Measurements from ENCODE around the gene RBM6. TPM values are rescaled to one million over a fixed set of nuclear protein-coding genes. Genes with fewer than 3 reads are reported as not detected.
"Not testable (repeated sequence)": the region's sequence is repeated elsewhere in the genome, so short reads cannot be mapped to it uniquely, and the experiment has no call there.

The RBM6 gene
- polyA plus RNA-seq, 1 donor = 79.4 TPM

DNA sequence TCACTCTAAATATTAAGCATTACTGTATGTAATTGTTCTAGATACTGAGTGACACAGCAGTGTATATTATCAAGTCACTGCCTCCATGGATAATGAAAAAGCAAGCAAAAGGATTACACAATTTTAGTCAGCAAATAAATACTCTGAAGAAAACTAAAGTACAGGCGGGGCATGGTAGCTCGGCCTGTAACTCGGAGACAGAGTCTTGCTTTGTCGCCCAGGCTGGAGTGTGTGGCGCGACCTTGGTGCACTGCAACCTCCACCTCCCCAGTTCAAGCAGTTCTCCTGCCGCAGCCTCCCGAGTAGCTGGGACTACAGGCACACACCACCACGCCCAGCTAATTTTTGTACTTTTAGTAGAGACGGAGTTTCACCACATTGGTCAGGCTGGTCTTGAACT lies 32.7 kb downstream of the RBM6 start:
- DNase-seq (ENCODE audit: low read depth) = no peak

DNA sequence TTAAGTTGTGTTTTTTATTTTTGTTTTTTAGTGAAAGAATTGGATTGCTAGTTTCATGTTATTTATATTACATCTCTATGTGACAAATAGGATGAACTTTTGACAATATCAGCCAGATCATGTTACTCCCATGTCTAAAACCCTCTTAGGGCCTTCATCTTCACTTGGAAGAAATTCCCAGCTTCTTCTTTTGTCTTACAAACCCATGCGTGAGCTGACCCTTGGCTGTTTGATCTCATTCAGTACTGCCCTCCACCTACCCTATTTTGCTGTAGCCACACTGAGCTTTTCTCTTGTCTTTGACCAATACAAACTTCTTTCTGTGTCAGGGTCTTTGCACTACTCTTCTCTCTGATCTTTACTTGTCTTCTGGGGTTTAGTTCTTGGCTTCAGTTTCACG lies 37.0 kb downstream of the RBM6 start:
- DNase-seq (ENCODE audit: low read depth) = no peak

- DNase-seq (ENCODE audit: low read depth) = no peak
Observed at GRCh38 chr3:49984394-49984793, 44.4 kb downstream of the RBM6 start.

GRCh38 chr3:49992326-49992725 lies 52.4 kb downstream of the RBM6 start:
- DNase-seq (ENCODE audit: low read depth) = no peak

DNA sequence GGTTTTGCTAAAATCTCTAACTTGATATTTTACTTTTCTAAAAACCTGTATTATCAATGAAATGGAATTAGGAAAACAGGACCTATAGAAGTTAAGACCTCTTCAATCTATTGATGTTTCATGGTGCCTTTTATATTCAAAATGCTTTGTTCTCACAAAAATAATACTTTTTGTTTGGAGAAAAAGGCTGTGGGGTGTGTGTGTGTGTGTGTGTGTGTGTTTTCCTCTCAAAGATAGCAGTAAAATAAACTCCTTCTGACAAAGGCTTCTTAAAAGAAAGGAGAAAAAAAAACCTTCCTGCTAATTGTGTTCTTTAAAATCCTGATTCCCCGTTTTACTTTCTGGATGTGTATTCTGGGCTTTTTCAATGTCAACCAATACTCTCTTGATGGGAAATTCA lies 54.5 kb downstream of the RBM6 start:
- no peak for DNase-seq (ENCODE audit: low read depth)

DNA sequence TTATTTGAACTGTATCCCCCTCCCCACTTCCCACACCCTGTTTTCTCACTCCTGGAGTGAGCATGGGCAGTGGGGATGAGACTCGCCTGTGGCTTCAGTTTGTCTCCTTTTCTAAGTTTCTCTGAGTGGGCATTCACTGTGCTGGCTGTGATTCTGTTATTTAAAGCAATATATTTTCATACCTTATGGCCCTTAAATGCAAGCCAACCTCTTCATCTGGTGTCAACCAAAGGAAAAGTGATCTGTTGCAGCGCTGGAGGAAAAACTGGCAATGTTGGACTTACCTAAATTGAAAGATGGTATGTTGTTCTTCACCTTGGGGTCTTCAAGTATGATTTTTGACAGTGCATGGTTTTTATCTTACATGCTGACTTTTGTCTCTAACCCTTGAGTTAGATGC lies 56.1 kb downstream of the RBM6 start:
- no peak for DNase-seq (ENCODE audit: low read depth)

DNA sequence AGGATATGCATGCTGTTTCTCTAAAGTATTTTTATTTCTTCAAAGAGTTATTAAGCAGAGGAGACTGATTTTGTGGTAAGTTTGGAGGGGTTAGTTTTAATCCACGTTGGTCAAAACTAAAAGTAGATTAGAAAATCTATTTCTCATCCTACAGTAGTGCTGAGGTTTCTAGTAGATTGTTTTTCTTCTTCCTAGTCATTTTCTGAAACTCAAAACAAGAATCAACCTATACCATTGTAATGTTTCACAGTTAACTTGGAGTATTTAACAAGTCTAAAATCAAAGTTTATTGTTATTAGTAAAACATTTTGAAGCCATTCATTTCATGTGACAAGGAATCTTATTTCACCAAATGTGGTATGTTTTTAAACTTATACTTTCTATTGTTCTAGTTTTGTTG lies 57.9 kb downstream of the RBM6 start:
- no peak for DNase-seq (ENCODE audit: low read depth)

GRCh38 chr3:49998326-49998725 lies 58.4 kb downstream of the RBM6 start:
- no peak for DNase-seq (ENCODE audit: low read depth)

DNA sequence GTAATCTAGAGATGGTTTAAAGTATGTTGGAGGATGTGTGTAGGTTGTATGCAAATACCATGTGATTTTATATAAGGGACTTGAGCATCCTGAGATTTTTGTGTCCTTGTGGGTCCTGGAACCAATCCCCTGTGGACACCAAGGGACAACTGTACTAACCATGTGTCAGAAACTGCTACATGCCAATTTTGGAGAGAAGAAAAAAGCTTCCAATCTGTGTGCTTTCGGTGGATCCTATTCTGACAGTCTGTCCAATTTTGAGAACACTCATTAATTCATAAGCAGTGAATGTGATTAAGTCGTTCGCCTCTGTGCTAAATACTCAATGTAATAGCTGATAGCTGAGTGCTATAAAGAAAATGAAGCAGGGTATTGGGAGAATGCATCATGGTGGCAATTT lies 61.6 kb downstream of the RBM6 start:
- no peak for DNase-seq (ENCODE audit: low read depth)

DNA sequence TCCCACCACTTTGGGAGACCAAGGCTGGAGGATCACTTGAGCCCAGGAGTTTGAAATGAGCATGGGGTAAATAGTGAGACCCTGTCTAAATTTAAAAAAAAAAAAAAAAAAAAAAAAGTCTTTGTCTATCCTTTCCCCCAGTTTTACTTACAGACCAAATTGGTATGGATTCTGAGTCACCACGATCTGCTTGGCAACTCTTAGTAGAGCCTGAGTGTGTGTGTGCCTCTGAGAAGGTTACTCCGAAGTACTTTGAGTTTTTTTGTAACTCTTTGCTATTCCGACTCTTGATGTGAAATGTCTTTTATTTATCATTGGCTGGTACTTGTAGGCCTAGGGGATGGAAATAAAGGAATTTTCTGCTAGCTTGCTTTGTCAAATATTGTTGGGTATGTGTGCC lies 63.3 kb downstream of the RBM6 start:
- no peak for DNase-seq (ENCODE audit: low read depth)

GRCh38 chr3:50003824-50004223 lies 63.9 kb downstream of the RBM6 start:
- DNase-seq (ENCODE audit: low read depth) = no peak

GRCh38 chr3:50008931-50009330 lies 69.0 kb downstream of the RBM6 start:
- no peak for DNase-seq (ENCODE audit: low read depth)

DNA sequence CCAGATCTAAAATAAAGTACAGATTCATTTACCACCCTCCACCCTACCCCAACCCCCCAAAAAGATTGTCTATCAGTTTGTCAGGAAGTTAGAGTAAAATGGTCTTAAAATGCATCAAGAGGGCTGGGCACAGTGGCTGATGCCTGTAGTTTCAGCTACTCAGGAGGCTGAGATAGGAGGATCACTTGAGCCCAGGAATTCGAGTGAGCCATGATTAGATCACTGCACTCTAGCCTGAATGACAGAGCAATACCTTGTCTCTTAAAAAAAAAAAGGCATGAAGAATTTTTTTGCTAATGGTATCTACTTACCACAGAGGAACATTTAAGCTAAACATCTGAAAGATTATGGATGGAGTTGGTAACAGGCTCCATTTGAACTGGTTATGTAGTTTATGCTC lies 71.0 kb downstream of the RBM6 start:
- no peak for DNase-seq (ENCODE audit: low read depth)

- no peak for DNase-seq (ENCODE audit: low read depth)
Observed at GRCh38 chr3:50015918-50016317, 76.0 kb downstream of the RBM6 start.

DNA sequence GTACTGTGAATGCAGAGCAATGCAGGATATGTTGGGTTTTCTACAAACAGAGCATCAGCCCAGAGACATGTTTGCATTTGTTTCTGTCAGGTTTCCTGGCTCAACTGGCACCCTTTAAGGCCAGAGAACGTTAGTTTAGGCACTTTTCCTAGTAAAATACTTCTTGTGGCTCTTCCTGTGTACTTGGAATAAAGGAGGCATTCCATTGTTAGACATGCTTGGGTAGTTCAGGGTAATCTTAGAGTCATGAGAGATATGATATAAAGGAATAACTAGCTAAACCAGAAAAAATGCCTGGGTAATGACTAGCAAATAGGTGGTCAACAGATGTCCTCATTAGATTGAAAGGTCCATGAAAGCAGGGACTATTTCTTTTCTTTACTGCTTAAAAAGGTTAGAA lies 88.4 kb downstream of the RBM6 start:
- DNase-seq (ENCODE audit: low read depth) = no peak

GRCh38 chr3:50031201-50031600 lies 91.3 kb downstream of the RBM6 start:
- DNase-seq (ENCODE audit: low read depth) = not testable (repeated sequence)

GRCh38 chr3:50044976-50045375 lies 105.0 kb downstream of the RBM6 start:
- DNase-seq (ENCODE audit: low read depth) = no peak

- no peak for DNase-seq (ENCODE audit: low read depth)
Observed at GRCh38 chr3:50047426-50047825, 107.5 kb downstream of the RBM6 start.

- DNase-seq (ENCODE audit: low read depth) = no peak
Observed at GRCh38 chr3:50050361-50050760, 110.4 kb downstream of the RBM6 start.

DNA sequence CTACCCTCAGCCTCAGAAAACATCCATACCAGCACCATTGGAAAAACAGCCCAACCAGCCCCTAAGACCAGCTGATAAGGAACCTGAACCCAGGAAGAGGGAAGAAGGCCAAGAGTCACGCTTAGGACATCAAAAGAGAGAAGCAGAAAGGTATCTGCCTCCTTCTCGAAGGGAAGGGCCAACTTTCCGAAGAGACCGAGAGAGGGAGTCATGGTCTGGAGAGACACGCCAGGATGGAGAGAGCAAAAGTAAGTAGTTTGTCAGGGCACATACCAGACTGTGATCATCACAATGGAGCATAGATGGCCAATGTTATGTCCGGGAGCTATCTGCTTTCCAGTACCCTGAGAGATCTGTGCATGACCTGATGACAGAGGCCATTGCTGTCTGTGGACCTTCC lies 117.8 kb downstream of the RBM6 start:
- no peak for DNase-seq (ENCODE audit: low read depth)

- no peak for DNase-seq (ENCODE audit: low read depth)
Observed at GRCh38 chr3:50068134-50068533, 128.2 kb downstream of the RBM6 start.

- no peak for DNase-seq (ENCODE audit: low read depth)
Observed at GRCh38 chr3:50078091-50078490, 138.1 kb downstream of the RBM6 start.

- DNase-seq (ENCODE audit: low read depth) = no peak
Observed at GRCh38 chr3:50078622-50079021, 138.7 kb downstream of the RBM6 start.

DNA sequence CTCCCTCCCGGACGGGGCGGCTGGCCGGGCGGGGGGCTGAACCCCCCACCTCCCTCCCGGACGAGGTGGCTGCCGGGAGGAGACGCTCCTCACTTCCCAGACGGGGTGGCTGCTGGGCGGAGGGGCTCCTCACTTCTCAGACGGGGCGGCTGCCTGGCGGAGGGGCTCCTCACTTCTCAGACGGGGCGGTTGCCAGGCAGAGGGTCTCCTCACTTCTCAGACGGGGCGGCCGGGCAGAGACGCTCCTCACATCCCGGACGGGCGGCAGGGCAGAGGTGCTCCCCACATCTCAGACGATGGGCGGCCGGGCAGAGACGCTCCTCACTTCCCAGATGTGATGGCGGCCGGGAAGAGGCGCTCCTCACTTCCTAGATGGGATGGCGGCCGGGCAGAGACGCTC lies 145.0 kb downstream of the RBM6 start:
- not testable (repeated sequence) for DNase-seq (ENCODE audit: low read depth)
